PC-9 (cell line): ENCODE data around the gene CPNE7. TPM values are rescaled to one million over a fixed set of nuclear protein-coding genes. Genes with fewer than 3 reads are reported as not detected.

Source experiments
- BruUV-seq: library from RNA; stranded (reverse); fragments of 400-500 nt; replicated peaks from 2 replicates; lab custom pipeline; 2021; lab: Mats Ljungman, UMichigan
- CTCF ChIA-PET: fragments of 300-600 bp; sonication (Branson Sonifier 250); formaldehyde crosslinking; loops from one replicate; lab custom pipeline; 2022; ENCODE audit warnings: antibody characterized with exemption; lab: Charles Lee
- POLR2A ChIA-PET: fragments of 300-600 bp; sonication (Branson Sonifier 250); formaldehyde crosslinking; loops from one replicate; lab custom pipeline; 2022; ENCODE audit warnings: antibody characterized with exemption; ENCODE audit not compliant: unreplicated experiment; lab: Charles Lee
- DNase-seq, 2 experiments: peaks; one replicate each; pipeline versions ENCODE4 v3.0.0 to v3.0.0-alpha.2; 2015 to 2022; ENCODE audit warnings: mixed read lengths in 1 of 2
- H2AFZ ChIP-seq: fragments of 200-600 bp; sonication (generic); 2 replicates; pipeline ENCODE4 v1.8.1; 2017; ENCODE audit warnings: antibody characterized with exemption
- H3F3A ChIP-seq: fragments of 200-600 bp; sonication (generic); 2 replicates; pipeline ENCODE4 v1.8.1; 2017; ENCODE audit warnings: antibody characterized with exemption, mild to moderate bottlenecking, low read depth; ENCODE audit not compliant: insufficient read depth
- H3K27ac ChIP-seq: fragments of 200-600 bp; sonication (generic); 2 replicates; pipeline ENCODE4 v1.6.1; 2016; ENCODE audit warnings: mixed run types
- H3K27me3 ChIP-seq: fragments of 200-600 bp; sonication (generic); 2 replicates; pipeline ENCODE4 v1.6.1; 2016; ENCODE audit warnings: low read depth, mixed run types; ENCODE audit not compliant: insufficient read depth
- H3K36me3 ChIP-seq: fragments of 200-600 bp; sonication (generic); 2 replicates; pipeline ENCODE4 v1.6.1; 2016; ENCODE audit warnings: low read depth, mixed run types
- H3K4me1 ChIP-seq: fragments of 200-600 bp; sonication (generic); replicated peaks from 2 replicates; pipeline ENCODE4 v1.6.1; 2016; ENCODE audit warnings: mixed run types; ENCODE audit not compliant: insufficient read depth
- H3K4me2 ChIP-seq: fragments of 200-600 bp; sonication (generic); 2 replicates; pipeline ENCODE4 v1.6.1; 2017; ENCODE audit warnings: mixed run types
- H3K4me3 ChIP-seq: fragments of 200-600 bp; sonication (generic); 2 replicates; pipeline ENCODE4 v1.6.1; 2016; ENCODE audit warnings: mixed run types
- H3K79me2 ChIP-seq: fragments of 200-600 bp; sonication (generic); 2 replicates; pipeline ENCODE4 v1.6.1; 2017; ENCODE audit warnings: low read depth, mixed run types
- H3K9me2 ChIP-seq: fragments of 200-600 bp; sonication (generic); 2 replicates; pipeline ENCODE4 v1.8.1; 2017; ENCODE audit warnings: mild to moderate bottlenecking; ENCODE audit not compliant: insufficient read depth
- H3K9me3 ChIP-seq: fragments of 200-600 bp; sonication (generic); 2 replicates; pipeline ENCODE4 v1.8.1; 2016; ENCODE audit warnings: low read depth; ENCODE audit not compliant: insufficient read depth
- H4K20me1 ChIP-seq: fragments of 200-600 bp; sonication (generic); 2 replicates; pipeline ENCODE4 v1.8.1; 2017; ENCODE audit not compliant: insufficient read depth
- EZH2 ChIP-seq: fragments of 200-600 bp; sonication (generic); IDR thresholded peaks from 2 replicates; pipeline ENCODE4 v1.8.0; 2017; ENCODE audit warnings: antibody characterized with exemption, low read depth
- intact Hi-C: fragments of 100-400 bp; cut with micrococcal nuclease; formaldehyde crosslinking; loops from one replicate; pipeline ENCODE4 v1.10.0; 2022; ENCODE audit not compliant: unreplicated experiment
- total RNA-seq: library from RNA; stranded (reverse); gene quantifications from 2 replicates; pipeline ENCODE4 v1.2.3, GENCODE V29; 2021
- TF ChIP-seq, protein P1 (sequence below): fragments of 200-600 bp; sonication (generic); conservative IDR thresholded peaks from 2 replicates; pipeline ENCODE4 v1.6.1; 2017; ENCODE audit warnings: mixed run types, antibody characterized with exemption, mild to moderate bottlenecking, moderate library complexity

CPNE7 gene
- total RNA-seq, 1 experiment from 2014 or later: 19.5 TPM

- intact Hi-C loops: no loop called here
- H3K36me3 ChIP-seq: peaks cover 6% of the 10 kb centered on the region; the same call in 1 of the 2 replicates
- peak overlapping the region; percentile 79; the same call in 1 of the 2 replicates for H2AFZ ChIP-seq
- peaks cover 35% of the 10 kb centered on the region for H3F3A ChIP-seq
- peak overlapping the region; percentile 89 for H3K4me2 ChIP-seq
- H3K27me3 ChIP-seq: no peaks in the 10 kb centered on the region
- peaks cover 9% of the 10 kb centered on the region; the same call in 1 of the 2 replicates for H3K79me2 ChIP-seq
- H3K27ac ChIP-seq: no peak overlapping the region
- POLR2A ChIA-PET: no interaction called here
- TF ChIP-seq, protein P1, sequence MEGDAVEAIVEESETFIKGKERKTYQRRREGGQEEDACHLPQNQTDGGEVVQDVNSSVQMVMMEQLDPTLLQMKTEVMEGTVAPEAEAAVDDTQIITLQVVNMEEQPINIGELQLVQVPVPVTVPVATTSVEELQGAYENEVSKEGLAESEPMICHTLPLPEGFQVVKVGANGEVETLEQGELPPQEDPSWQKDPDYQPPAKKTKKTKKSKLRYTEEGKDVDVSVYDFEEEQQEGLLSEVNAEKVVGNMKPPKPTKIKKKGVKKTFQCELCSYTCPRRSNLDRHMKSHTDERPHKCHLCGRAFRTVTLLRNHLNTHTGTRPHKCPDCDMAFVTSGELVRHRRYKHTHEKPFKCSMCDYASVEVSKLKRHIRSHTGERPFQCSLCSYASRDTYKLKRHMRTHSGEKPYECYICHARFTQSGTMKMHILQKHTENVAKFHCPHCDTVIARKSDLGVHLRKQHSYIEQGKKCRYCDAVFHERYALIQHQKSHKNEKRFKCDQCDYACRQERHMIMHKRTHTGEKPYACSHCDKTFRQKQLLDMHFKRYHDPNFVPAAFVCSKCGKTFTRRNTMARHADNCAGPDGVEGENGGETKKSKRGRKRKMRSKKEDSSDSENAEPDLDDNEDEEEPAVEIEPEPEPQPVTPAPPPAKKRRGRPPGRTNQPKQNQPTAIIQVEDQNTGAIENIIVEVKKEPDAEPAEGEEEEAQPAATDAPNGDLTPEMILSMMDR: no peak
- TF ChIP-seq EZH2: no peak
- H3K9me2 ChIP-seq: no peaks in the 10 kb centered on the region
- peaks cover 13% of the 10 kb centered on the region for H3K4me1 ChIP-seq
- H3K9me3 ChIP-seq: no peaks in the 10 kb centered on the region
- no TSS peak for BruUV-seq
- H4K20me1 ChIP-seq: no peaks in the 10 kb centered on the region
- DNase-seq: peak in 1 of 2 experiments; percentile 20
- peak overlapping the region; percentile 78 for H3K4me3 ChIP-seq
- CTCF ChIA-PET: no interaction called here
Observed at GRCh38 chr16:89576153-89577054, 846 bp downstream of the CPNE7 start.

DNA sequence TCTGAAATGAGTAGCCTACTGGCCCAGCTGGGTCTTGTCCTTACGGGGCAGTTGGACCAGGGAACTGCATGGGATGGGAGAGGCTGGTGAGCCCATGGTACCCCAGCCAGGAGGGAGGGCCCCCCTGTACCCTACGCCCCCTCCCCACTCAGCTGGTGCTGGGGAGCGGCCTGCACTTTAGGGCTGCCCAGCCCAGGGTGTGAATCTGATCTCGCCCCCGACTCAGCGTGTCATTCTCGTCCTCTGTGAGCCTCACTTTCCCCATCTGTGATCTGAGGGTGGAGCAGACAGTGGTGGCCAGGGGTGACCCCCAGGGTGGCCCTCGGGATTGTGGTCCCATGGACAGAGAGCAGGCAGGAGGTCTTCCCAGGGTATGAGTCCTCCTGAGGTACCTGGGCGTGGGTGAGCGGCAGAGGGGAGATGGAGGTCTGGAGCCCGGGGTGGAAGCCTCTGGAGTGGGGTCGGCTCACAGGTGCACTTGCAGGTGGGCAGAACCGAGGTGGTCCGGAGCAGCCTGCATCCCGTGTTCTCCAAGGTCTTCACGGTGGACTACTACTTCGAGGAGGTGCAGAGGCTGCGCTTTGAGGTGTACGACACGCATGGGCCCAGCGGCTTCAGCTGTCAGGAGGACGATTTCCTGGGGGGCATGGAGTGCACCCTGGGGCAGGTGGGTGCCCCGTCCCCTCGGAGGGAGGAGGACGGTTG is 1.6 kb downstream of the CPNE7 start:
- DNase-seq: peak in 1 of 2 experiments; percentile 17
- ChIA-PET POLR2A (no interaction called here), CTCF (no interaction called here)
- Histone ChIP-seq H3K36me3 (peaks cover 6% of the 10 kb centered on the region; the same call in 1 of the 2 replicates), H3K4me2 (peak overlapping the region; percentile 89; the same call in 1 of the 2 replicates), H3K4me1 (peaks cover 21% of the 10 kb centered on the region), H3K9me3 (no peaks in the 10 kb centered on the region), H3K4me3 (no peak overlapping the region), H3K79me2 (peaks cover 9% of the 10 kb centered on the region; the same call in 1 of the 2 replicates), H2AFZ (no peak overlapping the region), H3K27me3 (no peaks in the 10 kb centered on the region), H3F3A (peaks cover 43% of the 10 kb centered on the region), H3K27ac (no peak overlapping the region), H4K20me1 (no peaks in the 10 kb centered on the region), H3K9me2 (no peaks in the 10 kb centered on the region)
- intact Hi-C loops: no loop called here
- BruUV-seq: no TSS peak
- TF ChIP-seq, protein P1: no peak

- BruUV-seq: no TSS peak
- H3K79me2 ChIP-seq: peaks cover 9% of the 10 kb centered on the region; the same call in 1 of the 2 replicates
- H3K4me1 ChIP-seq: peaks cover 29% of the 10 kb centered on the region
- H3K4me3 ChIP-seq: no peak overlapping the region
- POLR2A ChIA-PET: no interaction called here
- TF ChIP-seq EZH2: no peak
- no peaks in the 10 kb centered on the region for H3K27me3 ChIP-seq
- intact Hi-C loops: no loop called here
- CTCF ChIA-PET: no interaction called here
- peak in 1 of 2 experiments; percentile 6 for DNase-seq
- H3K27ac ChIP-seq: no peak overlapping the region
- H3F3A ChIP-seq: peaks cover 44% of the 10 kb centered on the region
- H3K4me2 ChIP-seq: no peak overlapping the region
- H3K36me3 ChIP-seq: peaks cover 6% of the 10 kb centered on the region; the same call in 1 of the 2 replicates
- no peaks in the 10 kb centered on the region for H3K9me3 ChIP-seq
- no peak overlapping the region for H2AFZ ChIP-seq
- no peaks in the 10 kb centered on the region for H3K9me2 ChIP-seq
- no peaks in the 10 kb centered on the region for H4K20me1 ChIP-seq
Observed at GRCh38 chr16:89579351-89579750, 3.8 kb downstream of the CPNE7 start.
